Posterior vena cava (tissue), 2 donors: ENCODE data around the gene KIF11. TPM values are rescaled to one million over a fixed set of nuclear protein-coding genes. Genes with fewer than 3 reads are reported as not detected.
"Not testable (repeated sequence)": the region's sequence is repeated elsewhere in the genome, so short reads cannot be mapped to it uniquely, and the experiment has no call there.

Source experiments
- DNase-seq: peaks from one replicate; pipeline ENCODE4 v3.0.0-alpha.2; 2020; ENCODE audit warnings: low spot score
- intact Hi-C, 2 donors: fragments of 100-400 bp; cut with DNase I; formaldehyde crosslinking; loops; one replicate each; pipeline versions ENCODE4 v1.14.1 to v1.14.2; 2022 to 2023
- total RNA-seq, 2 donors: library from RNA; stranded (reverse); fragmentation: NEBNext Ultra II Directional; extraction: Animal tissue kit (Norgen Biotek cat#: 25700); gene quantifications; one replicate each; pipeline ENCODE4 v1.2.1, GENCODE V29; 2021
- donor health status: DM: yes; HTN: yes; CAD: no.
- donor health status: DM: yes; HTN: yes; CAD: no.

The KIF11 gene
- total RNA-seq, 2 donors from 2014 or later = 0.67 to 1.1 TPM

GRCh38 chr10:92575961-92576360 lies 17.0 kb upstream of the KIF11 start:
- no peak for DNase-seq
- intact Hi-C loops = loop anchor here in 1 of 2 donors (2.0 kb wide), 1 partner anchor 59 kb away; no protein-coding TSS in a partner anchor

GRCh38 chr10:92582347-92582746 lies 10.6 kb upstream of the KIF11 start:
- intact Hi-C loops, DNase-seq: not testable (repeated sequence)

- no peak for DNase-seq
- intact Hi-C loops = no loop called here
These were observed 2.0 kb upstream of the KIF11 start for GRCh38 chr10:92590623-92591549.

GRCh38 chr10:92591550-92592022 lies 1.3 kb upstream of the KIF11 start:
- intact Hi-C loops = no loop called here
- DNase-seq = peak; percentile 98

- DNase-seq = no peak
- intact Hi-C loops = no loop called here
These were observed 974 bp downstream of the KIF11 start for GRCh38 chr10:92593619-92594588.

- intact Hi-C loops = no loop called here
- DNase-seq = no peak
These were observed 2.6 kb downstream of the KIF11 start for GRCh38 chr10:92595505-92595904.

- intact Hi-C loops = no loop called here
- DNase-seq = no peak
These were observed 5.4 kb downstream of the KIF11 start for GRCh38 chr10:92598321-92598720.

- intact Hi-C loops = no loop called here
- DNase-seq = no peak
These were observed 11.9 kb downstream of the KIF11 start for GRCh38 chr10:92604841-92605240.

- intact Hi-C loops = no loop called here
- no peak for DNase-seq
These were observed 22.6 kb downstream of the KIF11 start for GRCh38 chr10:92615515-92615914.

GRCh38 chr10:92619368-92619767 lies 26.4 kb downstream of the KIF11 start:
- no peak for DNase-seq
- intact Hi-C loops = no loop called here

GRCh38 chr10:92627845-92628480 lies 35.0 kb downstream of the KIF11 start:
- no peak for DNase-seq
- intact Hi-C loops = no loop called here

GRCh38 chr10:92629945-92630344 lies 37.0 kb downstream of the KIF11 start:
- DNase-seq = no peak
- intact Hi-C loops = no loop called here

- no peak for DNase-seq
- intact Hi-C loops = no loop called here
These were observed 45.1 kb downstream of the KIF11 start for GRCh38 chr10:92638037-92638436.

GRCh38 chr10:92640107-92640506 lies 47.2 kb downstream of the KIF11 start:
- intact Hi-C loops = no loop called here
- no peak for DNase-seq

GRCh38 chr10:92641492-92641891 lies 48.6 kb downstream of the KIF11 start:
- no peak for DNase-seq
- intact Hi-C loops = no loop called here

- intact Hi-C loops = no loop called here
- DNase-seq = no peak
These were observed 52.0 kb downstream of the KIF11 start for GRCh38 chr10:92644921-92645320.

- DNase-seq, intact Hi-C loops: not testable (repeated sequence)
These were observed 57.9 kb downstream of the KIF11 start for GRCh38 chr10:92650864-92651263.

- intact Hi-C loops = no loop called here
- DNase-seq = no peak
These were observed 62.5 kb downstream of the KIF11 start for GRCh38 chr10:92655426-92655825.

GRCh38 chr10:92656266-92656961 lies 63.5 kb downstream of the KIF11 start:
- intact Hi-C loops = no loop called here
- DNase-seq = no peak
